Vagina (tissue), 2 donors: Measurements from ENCODE around the gene CHMP3.

Source experiments
- CTCF ChIP-seq, 3 experiments: fragments of 450-650 bp in 2 of 3; fragments of 200-600 bp in 1 of 3; sonication (generic) in 1 of 3; IDR thresholded peaks; one replicate each; pipeline ENCODE4 v1.5.1; 2017 to 2019; ENCODE audit warnings: antibody characterized with exemption in 3 of 3, mild to moderate bottlenecking in 2 of 3, moderate library complexity in 2 of 3
- POLR2A ChIP-seq, 2 donors: fragments of 450-650 bp; IDR thresholded peaks; one replicate each; pipeline ENCODE4 v1.6.1; 2017; ENCODE audit warnings: antibody characterized with exemption in 2 of 2, mild to moderate bottlenecking in 2 of 2, moderate library complexity in 2 of 2
- POLR2AphosphoS5 ChIP-seq, 2 donors: sonication (generic); formaldehyde crosslinking; IDR thresholded peaks; one replicate each; pipeline ENCODE4 v1.9.0; 2017; ENCODE audit warnings: antibody characterized with exemption in 2 of 2, mild to moderate bottlenecking in 2 of 2, low read depth in 1 of 2; ENCODE audit not compliant: insufficient read depth in 1 of 2

GRCh38 chr2:86485802-86486201, 77.4 kb downstream of the CHMP3 start:
- TF ChIP-seq CTCF (IDR thresholded peaks at IDR 0.05) (no peak), POLR2A (IDR thresholded peaks at IDR 0.05) (no peak), POLR2AphosphoS5 (IDR thresholded peaks at IDR 0.05; ENCODE audit: insufficient read depth in 1 of 2, low read depth in 1 of 2) (no peak)
